HepG2 (cell line): ENCODE data around the gene C1S. TPM values are rescaled to one million over a fixed set of nuclear protein-coding genes. Genes with fewer than 3 reads are reported as not detected.

Experiments used
- CBX5 ChIP-seq: sonication (generic); formaldehyde crosslinking; IDR thresholded peaks from 2 replicates; pipeline ENCODE4 v1.4.0; 2020; ENCODE audit warnings: missing genetic modification reagents, borderline replicate concordance
- HDAC1 ChIP-seq: sonication (generic); formaldehyde crosslinking; IDR thresholded peaks from 2 replicates; pipeline ENCODE4 v1.5.1; 2020; ENCODE audit warnings: mild to moderate bottlenecking, missing genetic modification reagents
- HMGA1 ChIP-seq: sonication (generic); formaldehyde crosslinking; conservative IDR thresholded peaks from 2 replicates; pipeline ENCODE4 v1.4.0; 2020; ENCODE audit warnings: missing genetic modification reagents
- HOXA7 ChIP-seq: sonication (generic); formaldehyde crosslinking; IDR thresholded peaks from 2 replicates; pipeline ENCODE4 v1.8.1; 2022; ENCODE audit warnings: mild to moderate bottlenecking, missing genetic modification reagents, moderate library complexity
- ISX ChIP-seq: sonication (generic); formaldehyde crosslinking; conservative IDR thresholded peaks from 2 replicates; pipeline ENCODE4 v1.5.0; 2020; ENCODE audit warnings: missing genetic modification reagents
- KLF6 ChIP-seq: IDR thresholded peaks from 2 replicates; pipeline ENCODE4 v1.8.0; 2016; ENCODE audit warnings: missing biosample characterization, missing genetic modification reagents
- MAX ChIP-seq: IDR thresholded peaks from 2 replicates; pipeline ENCODE4 v1.6.1; 2012; ENCODE audit warnings: inconsistent platforms
- NR2F6 ChIP-seq, 2 experiments: IDR thresholded peaks; 2 replicates each; pipeline ENCODE4 v1.6.1; 2016; ENCODE audit warnings: antibody characterized with exemption in 1 of 2, mild to moderate bottlenecking in 1 of 2
- SALL1 ChIP-seq: sonication (generic); formaldehyde crosslinking; IDR thresholded peaks from 2 replicates; pipeline ENCODE4 v1.8.0; 2022; ENCODE audit warnings: mild to moderate bottlenecking, missing genetic modification reagents
- ZBTB7A ChIP-seq: sonication (generic); formaldehyde crosslinking; IDR thresholded peaks from 2 replicates; pipeline ENCODE4 v1.8.0; 2022; ENCODE audit warnings: mild to moderate bottlenecking, missing genetic modification reagents
- ZFP36 ChIP-seq: fragments of 150-350 bp; IDR thresholded peaks from 2 replicates; pipeline ENCODE4 v1.6.1; 2018; ENCODE audit warnings: borderline replicate concordance, low read length, low read depth; ENCODE audit not compliant: partially characterized antibody
- ZNF138 ChIP-seq: sonication (generic); formaldehyde crosslinking; IDR thresholded peaks from 2 replicates; pipeline ENCODE4 v1.5.0; 2020; ENCODE audit warnings: mild to moderate bottlenecking, low read depth, missing genetic modification reagents
- ZNF350 ChIP-seq: sonication (generic); formaldehyde crosslinking; IDR thresholded peaks from 2 replicates; pipeline ENCODE4 v1.4.0; 2020; ENCODE audit warnings: mild to moderate bottlenecking, low read depth, missing genetic modification reagents, borderline replicate concordance
- ZNF670 ChIP-seq: sonication (generic); formaldehyde crosslinking; IDR thresholded peaks from 2 replicates; pipeline ENCODE4 v1.8.0; 2022; ENCODE audit warnings: mild to moderate bottlenecking, missing genetic modification reagents, borderline replicate concordance
- ZNF746 ChIP-seq: sonication (generic); formaldehyde crosslinking; IDR thresholded peaks from 2 replicates; pipeline ENCODE4 v1.8.0; 2022; ENCODE audit warnings: mild to moderate bottlenecking, missing genetic modification reagents
- ZSCAN21 ChIP-seq: sonication (generic); formaldehyde crosslinking; IDR thresholded peaks from 2 replicates; pipeline ENCODE4 v1.8.0; 2022; ENCODE audit warnings: mild to moderate bottlenecking, missing genetic modification reagents, moderate library complexity, borderline replicate concordance
- polyA plus RNA-seq, 8 experiments: library from polyadenylated mRNA; depleted of rRNA in 3 of 8; stranded (reverse) in 7 of 8; unstranded in 1 of 8; fragments of >200 nt; fragmentation: Illumina TruSeq in 4 of 8; extraction: Trizol in 4 of 8; gene quantifications; 2 replicates each; pipeline versions ENCODE4 v1.2.1 to v1.2.3, GENCODE V29; 2011 to 2016; ENCODE audit warnings: low read depth in 4 of 8, missing spikeins in 1 of 8, mixed read lengths in 1 of 8; ENCODE audit not compliant: insufficient read depth in 1 of 8
- total RNA-seq, 5 experiments: library from RNA; depleted of rRNA; stranded (reverse); fragments of >200 nt; fragmentation: Illumina TruSeq; extraction: Trizol; gene quantifications; 2 replicates each; pipeline ENCODE4 v1.2.3, GENCODE V29; 2016; ENCODE audit warnings: low read depth in 1 of 5
- TF ChIP-seq, protein P1 (sequence below): sonication (generic); formaldehyde crosslinking; IDR thresholded peaks from 2 replicates; pipeline ENCODE4 v1.9.0; 2021; ENCODE audit warnings: missing genetic modification reagents, borderline replicate concordance
- TF ChIP-seq, protein P2 (sequence below): sonication (generic); formaldehyde crosslinking; conservative IDR thresholded peaks from 2 replicates; pipeline ENCODE4 v1.4.0; 2020; ENCODE audit warnings: missing genetic modification reagents
- TF ChIP-seq, protein P3 (sequence below): sonication (generic); formaldehyde crosslinking; IDR thresholded peaks from 2 replicates; pipeline ENCODE4 v1.5.0; 2020; ENCODE audit warnings: missing genetic modification reagents, mild to moderate bottlenecking, borderline replicate concordance

The C1S gene
- total and polyA plus RNA-seq, 2 of the 13 experiments (the other 11 are each of a cell fraction or from before 2014, with no cell fraction given): 14.5 to 18.2 TPM

DNA sequence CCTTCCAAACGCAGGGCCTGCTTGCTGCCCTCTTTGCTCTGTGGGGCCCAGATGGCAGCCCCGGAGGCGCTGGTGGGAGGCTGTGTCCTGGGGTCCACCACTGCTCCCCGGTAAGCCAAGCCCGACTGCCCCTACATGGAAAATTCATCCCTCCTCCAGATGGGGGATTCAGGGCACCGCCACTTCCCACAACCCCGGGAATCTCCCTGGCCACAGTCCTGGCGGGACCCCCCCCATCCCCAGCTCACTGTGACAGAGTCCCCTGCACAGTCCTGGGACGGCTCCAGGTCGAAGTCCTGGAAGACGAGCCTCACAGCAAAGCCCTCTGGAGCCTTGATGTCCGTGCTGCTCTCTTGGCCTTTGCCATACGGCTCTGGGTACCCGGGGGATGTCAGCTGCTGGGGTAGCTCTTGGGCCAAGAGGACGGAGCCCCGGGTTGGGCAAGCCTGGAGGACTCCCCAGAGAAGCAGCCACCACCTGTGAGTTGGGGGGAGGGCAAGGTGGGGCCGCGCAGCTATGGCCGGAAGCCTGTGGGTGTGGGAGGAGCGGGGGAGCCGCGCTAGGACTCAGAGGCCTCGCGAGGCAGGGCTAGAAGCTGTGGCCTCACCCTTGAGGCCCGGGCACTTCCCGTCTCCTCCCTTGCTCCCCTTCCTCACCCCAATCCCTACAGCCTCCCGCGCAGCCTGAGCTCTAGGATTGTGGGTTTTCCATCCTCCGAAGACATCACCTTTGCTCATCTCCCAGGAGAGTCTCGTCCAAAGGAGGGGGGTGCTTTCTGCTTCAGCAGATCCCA is 47.7 kb downstream of the C1S start (continued):
- TF ChIP-seq SALL1 (peak; percentile 70), ZNF138 (CRISPR knock-in tag) (no peak), MAX (peak; percentile 66), HMGA1 (no peak), KLF6 (no peak), HOXA7 (CRISPR knock-in tag) (no peak), HDAC1 (peak; percentile 78), ZFP36 (peak; percentile 5), CBX5 (CRISPR knock-in tag) (0 out of 2 replicates have a peak, but pooled peaks have one; percentile 17), ISX (CRISPR knock-in tag) (no peak), NR2F6 (IDR thresholded peaks at IDR 0.05) (no peak), NR2F6 (CRISPR knock-in tag; IDR thresholded peaks at IDR 0.05) (peak; percentile 55), ZNF670 (CRISPR knock-in tag) (0 out of 2 replicates have a peak, but pooled peaks have one; percentile 22), ZNF350 (CRISPR knock-in tag) (peak; percentile 74; the same call in 1 of the 2 replicates), ZSCAN21 (peak; percentile 47; the same call in 1 of the 2 replicates), ZBTB7A (CRISPR knock-in tag) (peak; percentile 34), ZNF746 (CRISPR knock-in tag) (peak; percentile 74; the same call in 1 of the 2 replicates)
- TF ChIP-seq, protein P1, sequence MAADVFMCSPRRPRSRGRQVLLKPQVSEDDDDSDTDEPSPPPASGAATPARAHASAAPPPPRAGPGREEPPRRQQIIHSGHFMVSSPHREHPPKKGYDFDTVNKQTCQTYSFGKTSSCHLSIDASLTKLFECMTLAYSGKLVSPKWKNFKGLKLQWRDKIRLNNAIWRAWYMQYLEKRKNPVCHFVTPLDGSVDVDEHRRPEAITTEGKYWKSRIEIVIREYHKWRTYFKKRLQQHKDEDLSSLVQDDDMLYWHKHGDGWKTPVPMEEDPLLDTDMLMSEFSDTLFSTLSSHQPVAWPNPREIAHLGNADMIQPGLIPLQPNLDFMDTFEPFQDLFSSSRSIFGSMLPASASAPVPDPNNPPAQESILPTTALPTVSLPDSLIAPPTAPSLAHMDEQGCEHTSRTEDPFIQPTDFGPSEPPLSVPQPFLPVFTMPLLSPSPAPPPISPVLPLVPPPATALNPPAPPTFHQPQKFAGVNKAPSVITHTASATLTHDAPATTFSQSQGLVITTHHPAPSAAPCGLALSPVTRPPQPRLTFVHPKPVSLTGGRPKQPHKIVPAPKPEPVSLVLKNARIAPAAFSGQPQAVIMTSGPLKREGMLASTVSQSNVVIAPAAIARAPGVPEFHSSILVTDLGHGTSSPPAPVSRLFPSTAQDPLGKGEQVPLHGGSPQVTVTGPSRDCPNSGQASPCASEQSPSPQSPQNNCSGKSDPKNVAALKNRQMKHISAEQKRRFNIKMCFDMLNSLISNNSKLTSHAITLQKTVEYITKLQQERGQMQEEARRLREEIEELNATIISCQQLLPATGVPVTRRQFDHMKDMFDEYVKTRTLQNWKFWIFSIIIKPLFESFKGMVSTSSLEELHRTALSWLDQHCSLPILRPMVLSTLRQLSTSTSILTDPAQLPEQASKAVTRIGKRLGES (CRISPR knock-in tag): no peak
- TF ChIP-seq, protein P2, sequence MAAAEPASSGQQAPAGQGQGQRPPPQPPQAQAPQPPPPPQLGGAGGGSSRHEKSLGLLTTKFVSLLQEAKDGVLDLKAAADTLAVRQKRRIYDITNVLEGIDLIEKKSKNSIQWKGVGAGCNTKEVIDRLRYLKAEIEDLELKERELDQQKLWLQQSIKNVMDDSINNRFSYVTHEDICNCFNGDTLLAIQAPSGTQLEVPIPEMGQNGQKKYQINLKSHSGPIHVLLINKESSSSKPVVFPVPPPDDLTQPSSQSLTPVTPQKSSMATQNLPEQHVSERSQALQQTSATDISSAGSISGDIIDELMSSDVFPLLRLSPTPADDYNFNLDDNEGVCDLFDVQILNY (CRISPR knock-in tag): peak; percentile 23; the same call in 1 of the 2 replicates
- TF ChIP-seq, protein P3, sequence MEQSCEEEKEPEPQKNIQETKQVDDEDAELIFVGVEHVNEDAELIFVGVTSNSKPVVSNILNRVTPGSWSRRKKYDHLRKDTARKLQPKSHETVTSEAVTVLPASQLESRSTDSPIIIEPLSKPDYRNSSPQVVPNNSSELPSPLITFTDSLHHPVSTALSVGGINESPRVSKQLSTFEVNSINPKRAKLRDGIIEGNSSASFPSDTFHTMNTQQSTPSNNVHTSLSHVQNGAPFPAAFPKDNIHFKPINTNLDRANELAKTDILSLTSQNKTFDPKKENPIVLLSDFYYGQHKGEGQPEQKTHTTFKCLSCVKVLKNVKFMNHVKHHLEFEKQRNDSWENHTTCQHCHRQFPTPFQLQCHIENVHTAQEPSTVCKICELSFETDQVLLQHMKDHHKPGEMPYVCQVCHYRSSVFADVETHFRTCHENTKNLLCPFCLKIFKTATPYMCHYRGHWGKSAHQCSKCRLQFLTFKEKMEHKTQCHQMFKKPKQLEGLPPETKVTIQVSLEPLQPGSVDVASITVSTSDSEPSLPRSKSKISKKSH (CRISPR knock-in tag): peak; percentile 48; the same call in 1 of the 2 replicates
